NOMO-1 (cell line): ENCODE results near the gene KCNJ9.

Experiments used
- DNase-seq, 2 experiments: peaks; one replicate each; lab custom pipeline; 2025; ENCODE audit not compliant: unreplicated experiment in 2 of 2; lab: John Stamatoyannopoulos, UW

KCNJ9 gene

GRCh38 chr1:160064746-160065145 is 16.6 kb upstream of the KCNJ9 start:
- no peak for DNase-seq

- DNase-seq = no peak
Observed at GRCh38 chr1:160066829-160067745, 14.3 kb upstream of the KCNJ9 start.

- no peak for DNase-seq
Observed at GRCh38 chr1:160068225-160068624, 13.1 kb upstream of the KCNJ9 start.

GRCh38 chr1:160069460-160070231 is 11.7 kb upstream of the KCNJ9 start, which contains the start of gene KCNJ10:
KCNJ10 (minus strand) TSS chr1:160070160; CDS start chr1:160042532, 27,628 bp downstream.
- DNase-seq = no peak

GRCh38 chr1:160070243-160071163 is 10.8 kb upstream of the KCNJ9 start:
- peak; percentile 57 to 65 for DNase-seq

- DNase-seq = no peak
Observed at GRCh38 chr1:160071289-160071688, 10.0 kb upstream of the KCNJ9 start.

GRCh38 chr1:160074865-160075264 is 6.5 kb upstream of the KCNJ9 start:
- no peak for DNase-seq

GRCh38 chr1:160075836-160076235 is 5.5 kb upstream of the KCNJ9 start:
- no peak for DNase-seq

GRCh38 chr1:160076295-160076694 is 5.0 kb upstream of the KCNJ9 start:
- no peak for DNase-seq

GRCh38 chr1:160077486-160077885 is 3.9 kb upstream of the KCNJ9 start:
- peak in 1 of 2 experiments; percentile 14 for DNase-seq

GRCh38 chr1:160078512-160079195 is 2.7 kb upstream of the KCNJ9 start:
- DNase-seq = peak; percentile 55 to 67

GRCh38 chr1:160079448-160079847 is 1.9 kb upstream of the KCNJ9 start:
- DNase-seq = no peak

- DNase-seq = no peak
Observed at GRCh38 chr1:160080381-160081100, 797 bp upstream of the KCNJ9 start.

- no peak for DNase-seq
Observed at GRCh38 chr1:160082487-160082886, 1.1 kb downstream of the KCNJ9 start.

GRCh38 chr1:160082926-160083325 is 1.6 kb downstream of the KCNJ9 start:
- DNase-seq = no peak

- peak; percentile 30 to 55 for DNase-seq
Observed at GRCh38 chr1:160083968-160084770, 2.8 kb downstream of the KCNJ9 start.

- DNase-seq = no peak
Observed at GRCh38 chr1:160084771-160085321, 3.5 kb downstream of the KCNJ9 start.
